ENCODE data around the gene OPCML.

Gene OPCML

DNA sequence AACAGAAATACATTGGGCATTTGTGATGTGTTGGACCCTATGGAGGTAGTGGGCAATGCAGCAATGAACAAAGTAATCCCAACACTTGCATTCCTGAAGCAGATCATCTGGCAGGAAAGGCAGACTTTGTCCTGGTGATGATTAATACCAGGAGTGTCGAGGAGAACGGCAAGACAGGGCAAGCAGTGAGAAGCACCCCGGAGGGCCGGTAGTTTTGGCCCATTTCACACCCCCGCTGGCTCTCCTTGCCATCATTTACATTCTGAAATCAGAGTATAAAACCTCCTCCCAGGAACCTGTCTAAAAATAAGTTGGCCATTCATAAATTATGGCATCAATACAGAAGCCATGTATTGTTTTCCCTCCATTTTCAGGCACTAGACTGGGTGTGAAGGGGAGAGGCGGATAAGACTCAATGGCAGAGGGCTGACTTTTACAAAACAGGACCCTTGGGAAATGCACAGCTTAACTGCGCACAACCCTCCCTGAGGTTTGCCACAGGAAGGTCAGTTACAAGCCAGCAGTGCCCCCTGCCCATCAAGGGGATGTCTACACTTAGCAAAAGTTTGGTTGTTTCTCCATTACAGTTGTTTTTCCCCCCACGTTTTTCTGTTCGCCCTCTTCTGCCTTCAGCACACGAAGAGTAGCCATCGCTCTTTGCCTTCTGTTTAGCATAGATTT is 55.6 kb downstream of the OPCML start:
- CTCF ChIA-PET, result no interaction called here
- DNase-seq (ENCODE audit: extremely low spot score), result no peak
- POLR2A ChIA-PET, result no interaction called here
- TF ChIP-seq CTCF (IDR thresholded peaks at IDR 0.05; ENCODE audit: control extremely low read depth, extremely low read depth, low read depth, missing control alignments), result no peak

DNA sequence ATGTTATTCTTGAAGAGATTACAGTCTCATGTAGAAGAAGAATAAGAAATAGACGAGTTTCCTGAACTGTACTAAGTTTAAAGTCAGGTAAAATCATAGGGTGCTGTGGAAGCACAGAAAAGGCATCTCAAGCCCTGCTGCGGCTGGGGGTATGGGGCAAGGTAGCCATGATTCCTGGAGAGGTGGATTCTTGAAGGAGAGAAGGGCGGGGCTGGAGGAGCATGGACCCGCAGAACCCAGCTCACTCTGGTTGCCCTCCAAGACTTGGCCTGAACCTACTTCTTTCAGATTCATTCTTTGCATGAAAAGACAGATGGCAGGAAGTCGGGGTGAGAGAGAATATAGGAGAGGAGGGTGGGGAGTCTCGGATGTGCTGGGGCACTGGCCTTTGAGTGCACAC is 57.8 kb downstream of the OPCML start:
- DNase-seq (ENCODE audit: extremely low spot score), result no peak
- CTCF ChIA-PET, result interaction anchor here (1.0 to 1.3 kb wide), 2 partner anchors 8 to 10 kb away, joined by 3 to 4 read pairs; no protein-coding TSS in a partner anchor
- POLR2A ChIA-PET, result no interaction called here
- no peak for TF ChIP-seq CTCF (IDR thresholded peaks at IDR 0.05; ENCODE audit: control extremely low read depth, extremely low read depth, low read depth, missing control alignments)

- ChIA-PET POLR2A (no interaction called here), CTCF (no interaction called here)
- no peak for DNase-seq (ENCODE audit: extremely low spot score)
- no peak for TF ChIP-seq CTCF (IDR thresholded peaks at IDR 0.05; ENCODE audit: control extremely low read depth, extremely low read depth, low read depth, missing control alignments)
Measured at GRCh38 chr11:133467686-133468085, 64.6 kb downstream of the OPCML start.

DNA sequence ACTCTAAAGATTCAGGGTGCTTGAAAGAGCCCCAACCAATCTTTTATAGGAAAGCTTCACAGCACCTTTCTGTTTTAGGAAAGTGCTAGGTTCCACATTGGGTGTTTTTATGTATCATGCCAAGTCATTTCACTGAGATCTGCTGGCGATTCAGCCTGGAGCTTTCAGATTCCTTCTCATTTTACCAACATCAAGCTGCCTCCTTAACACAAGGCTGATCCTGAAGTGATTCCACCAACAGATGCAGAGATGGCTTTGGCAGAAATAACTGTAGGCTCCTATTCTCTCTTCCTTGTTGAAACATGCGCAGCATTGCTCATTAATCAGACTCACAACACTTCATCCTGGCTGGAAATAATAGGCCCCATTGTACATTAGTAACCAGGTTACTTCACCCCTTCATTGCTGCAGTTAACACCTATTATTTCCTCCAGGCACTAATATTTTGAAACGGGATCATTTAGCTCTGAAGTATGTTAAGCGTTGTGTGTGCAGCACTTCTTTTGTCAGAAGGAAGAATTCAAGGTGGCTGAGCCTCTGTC is 89.0 kb downstream of the OPCML start:
- no peak for DNase-seq (ENCODE audit: extremely low spot score)
- POLR2A ChIA-PET, result no interaction called here
- TF ChIP-seq CTCF (IDR thresholded peaks at IDR 0.05; ENCODE audit: control extremely low read depth, extremely low read depth, low read depth, missing control alignments), result no peak
- CTCF ChIA-PET, result interaction anchor here (1.2 kb wide), 1 partner anchor 12 kb away, joined by 3 read pairs; no protein-coding TSS in a partner anchor

DNA sequence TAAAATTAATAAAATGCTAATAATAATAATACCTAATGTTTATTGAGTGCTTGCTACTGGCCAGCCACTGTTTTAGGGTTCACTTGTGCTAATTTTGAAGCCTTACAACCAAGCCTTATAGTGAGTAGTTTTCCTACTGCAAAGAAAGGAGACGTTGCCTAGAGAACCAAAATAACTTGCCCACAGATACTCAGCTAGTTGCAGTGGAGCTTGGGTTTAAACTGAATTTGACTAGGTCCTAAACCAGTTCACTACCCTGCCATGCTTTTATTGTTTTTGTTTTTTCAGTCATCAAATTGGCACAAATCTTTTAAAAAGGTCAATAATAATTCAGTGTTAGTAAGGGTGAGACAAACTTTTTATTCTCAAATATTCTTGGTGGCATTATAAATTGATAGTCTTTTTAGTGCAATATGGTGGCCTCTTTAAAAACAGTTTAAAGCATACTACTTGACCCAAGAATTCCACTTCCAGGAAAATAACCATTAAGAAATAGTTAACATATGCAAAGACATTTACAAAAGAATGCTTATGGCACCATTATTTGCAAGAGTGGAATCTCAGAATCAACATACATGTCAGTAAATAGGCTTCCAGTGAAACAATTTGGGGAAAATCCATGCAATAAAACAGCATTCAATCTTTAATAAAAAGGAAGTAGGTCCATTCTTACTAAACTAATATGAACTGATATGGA is 90.2 kb downstream of the OPCML start:
- ChIA-PET POLR2A (no interaction called here), CTCF (no interaction called here)
- DNase-seq (ENCODE audit: extremely low spot score), result no peak
- TF ChIP-seq CTCF (IDR thresholded peaks at IDR 0.05; ENCODE audit: control extremely low read depth, extremely low read depth, low read depth, missing control alignments), result no peak

- no peak for TF ChIP-seq CTCF (IDR thresholded peaks at IDR 0.05; ENCODE audit: control extremely low read depth, extremely low read depth, low read depth, missing control alignments)
- no peak for DNase-seq (ENCODE audit: extremely low spot score)
- ChIA-PET POLR2A (no interaction called here), CTCF (no interaction called here)
Measured at GRCh38 chr11:133425992-133426391, 106.3 kb downstream of the OPCML start.
